Hematopoietic multipotent progenitor cell (in vitro differentiated cells): ENCODE results near the gene BPIFA2. TPM values are rescaled to one million over a fixed set of nuclear protein-coding genes. Genes with fewer than 3 reads are reported as not detected.
"Not testable (repeated sequence)": the region's sequence is repeated elsewhere in the genome, so short reads cannot be mapped to it uniquely, and the experiment has no call there.

Source experiments
- DNase-seq, 3 donors: peaks; one replicate each; pipeline ENCODE4 v3.0.0-alpha.2; 2011 to 2015; ENCODE audit warnings: low read depth in 2 of 3, low spot score in 2 of 3
- total RNA-seq: library from RNA; depleted of rRNA; stranded (reverse); fragments of >200 nt; gene quantifications from one replicate; pipeline ENCODE4 v1.2.3, GENCODE V29; 2012

Gene BPIFA2
- total RNA-seq, 1 donor = not detected

DNA sequence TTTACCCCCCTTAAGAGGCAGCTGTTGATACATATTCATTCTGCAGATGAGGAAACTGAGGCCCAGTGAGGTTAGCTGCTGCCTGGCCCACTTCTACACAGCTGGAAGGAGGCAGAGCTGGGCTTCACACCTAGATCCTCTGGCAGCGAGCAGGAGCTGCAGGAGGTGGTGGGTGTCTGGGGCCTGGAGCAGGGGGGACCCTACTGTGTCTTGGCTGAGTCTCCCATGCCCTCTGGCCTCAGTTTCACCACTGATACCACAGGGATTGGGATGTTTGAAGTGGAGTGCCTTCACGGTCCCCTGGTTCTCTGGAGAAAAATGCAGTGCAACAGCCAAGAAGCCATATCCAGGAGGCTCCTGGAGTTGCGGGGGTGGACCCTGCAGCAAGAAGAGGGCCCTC, 8.2 kb upstream of the BPIFA2 start:
- no peak for DNase-seq

DNA sequence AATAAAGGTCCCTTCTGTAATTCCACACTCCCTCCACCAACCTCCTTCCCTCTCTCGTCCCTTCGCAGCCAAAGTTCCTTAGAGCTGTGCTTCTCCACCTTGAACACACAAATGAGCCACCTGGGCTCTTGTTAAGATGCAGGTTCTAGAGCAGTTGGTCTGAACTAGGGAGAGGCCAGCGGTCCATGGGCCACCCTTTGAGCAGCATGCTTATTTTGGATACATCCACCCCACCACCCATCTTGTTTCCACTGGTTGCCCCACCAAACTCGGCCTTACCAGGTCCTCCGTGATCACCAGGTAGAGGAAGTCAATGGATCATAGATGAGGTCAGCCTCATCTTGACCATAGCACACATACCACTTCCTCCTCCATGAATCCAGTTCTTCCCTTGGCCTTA, 7.3 kb upstream of the BPIFA2 start:
- no peak for DNase-seq

DNA sequence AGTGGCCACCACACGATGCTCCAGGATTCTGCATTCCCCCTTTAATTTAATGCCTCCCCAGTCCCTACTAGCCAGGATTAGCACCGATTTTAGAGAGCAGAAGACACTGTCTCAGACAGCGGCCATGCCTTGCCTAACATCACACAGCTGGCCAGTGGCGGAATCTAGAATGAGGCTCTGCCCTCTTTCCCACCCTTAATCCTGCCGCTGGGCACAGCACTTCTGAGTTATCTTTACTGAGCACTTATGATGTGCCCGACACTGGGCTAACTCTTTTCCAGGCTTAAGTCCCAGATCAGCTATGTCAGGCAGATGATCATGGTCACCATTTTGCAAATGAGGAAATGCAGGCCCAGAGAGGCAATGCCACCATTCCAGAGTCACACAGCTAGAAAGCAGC, 5.6 kb upstream of the BPIFA2 start:
- DNase-seq = no peak

DNA sequence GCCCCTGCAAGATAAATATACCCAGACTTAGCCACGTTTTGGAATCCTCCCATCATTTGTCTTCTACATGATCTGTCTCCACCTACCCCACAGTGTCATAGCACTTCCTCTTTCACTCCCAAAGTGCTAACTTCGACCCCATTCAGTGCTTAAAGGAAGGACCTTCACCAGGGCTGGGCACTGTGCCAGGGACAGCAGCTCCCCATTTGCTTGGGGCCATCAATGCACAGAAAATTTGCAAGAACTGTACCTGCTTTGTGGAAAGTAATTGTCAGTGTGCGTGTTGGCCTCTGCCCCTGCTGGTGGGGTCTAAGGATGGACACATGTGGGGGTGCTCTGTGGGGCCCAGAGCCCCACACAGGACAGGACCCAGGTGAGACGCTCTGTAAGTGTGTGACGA, 5.2 kb upstream of the BPIFA2 start:
- DNase-seq = peak in 2 of 3 donors; percentile 6 to 52

DNA sequence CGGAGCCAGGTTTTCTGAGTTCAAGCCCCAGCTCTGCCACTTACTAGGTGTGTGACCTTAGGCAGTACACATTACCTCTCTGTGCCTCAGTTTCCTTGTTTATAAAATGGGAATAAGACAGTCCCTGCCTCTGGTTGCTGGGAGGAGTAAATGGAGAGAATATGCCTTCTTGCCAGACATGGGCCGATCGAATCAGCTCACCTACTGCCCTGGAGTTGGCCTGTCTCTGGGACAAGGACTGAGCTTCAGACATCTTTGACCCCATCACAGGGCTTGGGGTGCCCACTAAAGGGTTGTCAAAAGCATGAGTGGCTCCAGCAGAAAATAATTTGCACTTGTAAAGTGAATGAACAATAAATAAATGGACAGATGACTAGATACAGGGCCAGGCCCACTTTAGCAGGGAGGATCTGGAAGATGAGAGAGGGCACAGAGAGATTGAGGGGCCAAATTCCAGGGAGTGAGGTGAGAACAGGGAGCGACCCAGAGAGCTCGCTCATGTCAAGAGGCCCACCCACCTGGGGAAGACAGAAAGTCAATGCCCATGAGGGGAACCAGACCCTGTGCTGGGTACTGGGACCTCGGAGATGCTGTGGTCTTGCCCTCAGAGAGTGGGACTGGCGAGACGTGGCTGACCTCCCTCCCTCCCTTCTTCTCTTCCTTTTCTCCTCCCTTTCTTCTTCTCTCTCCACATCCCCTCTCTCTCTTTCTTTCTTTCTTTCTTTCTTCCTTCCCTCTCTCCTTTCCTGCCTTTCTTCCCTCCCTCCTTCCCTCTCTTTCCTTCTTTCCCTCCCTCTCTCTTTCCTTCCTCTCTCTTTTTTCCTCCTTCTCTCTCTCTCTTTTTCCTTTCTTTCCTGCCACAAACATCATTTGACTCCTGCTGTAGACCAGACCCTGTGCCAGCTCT, 3.9 kb upstream of the BPIFA2 start:
- no peak for DNase-seq

DNA sequence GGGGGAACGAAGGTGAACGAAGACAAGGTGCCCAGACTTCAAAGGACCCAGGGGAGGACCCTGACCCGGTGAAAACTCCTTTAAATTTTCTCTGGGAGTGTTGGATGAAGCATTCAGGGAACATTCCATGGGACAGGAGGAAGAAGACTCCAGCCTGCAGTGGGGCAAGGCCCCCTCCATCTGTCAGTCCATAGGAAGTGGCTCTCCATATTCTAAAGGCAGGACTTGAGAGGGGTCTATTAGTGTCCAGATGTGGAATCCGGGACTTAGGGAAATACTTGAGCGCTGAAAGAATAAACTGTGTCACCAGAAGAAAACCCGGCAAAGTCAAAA, 3.2 kb upstream of the BPIFA2 start:
- DNase-seq = no peak

DNA sequence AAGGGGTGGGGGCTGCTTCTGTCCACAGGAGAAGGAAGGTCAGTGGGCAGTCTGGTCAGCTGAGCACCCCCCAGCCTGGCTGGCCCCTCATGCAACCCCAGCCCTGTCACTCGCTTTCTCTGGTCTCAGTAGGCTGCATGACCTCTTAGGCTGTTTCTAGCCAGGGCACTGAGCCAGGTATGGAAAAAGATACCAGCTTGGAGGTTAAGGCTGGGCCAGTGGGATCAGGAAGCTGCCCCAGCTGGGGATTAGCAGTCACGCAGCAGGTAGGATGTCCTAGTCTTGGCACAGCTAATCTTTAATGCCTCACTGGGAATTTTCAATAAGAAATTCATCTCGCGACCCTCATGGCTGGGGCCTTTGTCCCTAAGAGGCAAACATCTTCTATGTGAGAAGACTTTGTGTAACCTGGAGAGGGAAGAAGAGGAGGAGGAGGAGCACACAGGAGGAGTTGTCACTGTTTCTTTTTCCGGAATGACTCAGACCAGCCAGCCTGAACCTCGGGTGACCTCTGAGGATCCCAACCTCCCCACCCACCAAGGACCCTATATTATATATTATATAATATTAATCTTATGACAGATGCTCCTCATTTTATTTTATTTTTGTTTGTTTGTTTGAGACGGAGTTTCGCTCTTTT, 2.4 kb upstream of the BPIFA2 start:
- no peak for DNase-seq

DNA sequence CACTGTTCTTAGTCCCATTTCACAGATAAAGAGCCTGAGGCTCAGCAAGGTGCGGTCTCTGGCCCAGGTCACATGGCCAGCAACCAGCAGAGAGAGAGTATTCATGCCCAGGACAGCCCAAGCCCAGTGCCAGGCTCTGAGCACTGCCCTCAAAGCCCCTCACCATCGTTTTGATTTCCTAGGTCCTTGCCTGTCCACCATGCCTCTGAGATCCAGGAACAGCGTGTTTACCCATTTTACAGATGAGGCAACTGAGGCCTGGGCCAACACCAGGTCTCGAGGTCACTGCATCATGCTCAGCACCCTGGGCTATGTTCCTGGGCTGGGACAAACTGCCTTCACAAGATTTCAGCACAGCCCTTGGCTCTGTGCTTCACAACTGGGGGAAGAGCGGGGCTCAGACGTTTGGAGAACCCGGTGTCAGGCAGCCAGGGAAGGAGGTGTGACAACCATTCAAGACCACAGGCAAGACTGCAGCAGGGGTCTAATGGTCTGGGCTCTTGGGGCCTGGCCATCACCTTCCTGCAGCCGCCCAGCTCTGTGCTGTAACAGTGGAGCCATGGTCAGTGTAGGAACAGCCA, 1.3 kb upstream of the BPIFA2 start:
- no peak for DNase-seq

DNA sequence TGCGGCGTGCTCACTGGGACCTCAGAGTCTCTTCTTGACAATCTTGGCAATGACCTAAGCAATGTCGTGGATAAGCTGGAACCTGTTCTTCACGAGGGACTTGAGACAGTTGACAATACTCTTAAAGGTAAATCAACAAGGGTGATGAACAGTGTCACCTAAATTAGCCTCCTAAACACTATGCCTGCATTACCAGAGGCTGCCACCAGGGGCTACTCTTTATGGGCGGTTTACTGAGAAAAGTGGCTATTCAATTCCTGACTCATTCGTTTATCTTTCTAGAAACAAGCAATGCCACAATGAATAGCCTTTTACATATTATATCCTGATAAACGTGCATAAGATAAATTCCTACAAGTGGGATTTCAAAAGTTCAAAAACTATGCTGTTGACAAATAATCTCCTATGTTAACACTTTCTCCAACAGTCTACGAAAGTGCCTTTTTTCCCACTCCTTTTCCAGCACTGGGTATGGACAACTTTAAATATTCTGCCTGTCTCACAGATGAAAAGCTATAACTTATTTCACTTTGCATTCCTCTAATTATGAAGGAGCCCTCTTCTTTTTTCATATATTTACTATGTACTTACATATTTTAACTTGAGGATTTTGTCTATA, 1.3 kb downstream of the BPIFA2 start:
- DNase-seq = no peak

DNA sequence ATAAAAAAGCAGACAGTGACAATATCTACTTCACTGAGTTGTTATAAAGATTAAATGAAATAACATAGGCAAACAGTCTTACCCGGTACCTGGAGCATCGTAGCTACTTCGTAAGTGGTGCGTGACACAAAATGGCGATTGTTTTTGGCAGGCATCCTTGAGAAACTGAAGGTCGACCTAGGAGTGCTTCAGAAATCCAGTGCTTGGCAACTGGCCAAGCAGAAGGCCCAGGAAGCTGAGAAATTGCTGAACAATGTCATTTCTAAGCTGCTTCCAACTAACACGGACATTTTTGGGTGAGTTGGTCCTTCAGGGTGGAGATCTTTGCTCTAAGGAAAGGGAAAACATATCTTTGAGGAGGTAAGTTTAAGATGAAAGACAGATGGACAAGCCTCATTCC, 4.8 kb downstream of the BPIFA2 start:
- no peak for DNase-seq

DNA sequence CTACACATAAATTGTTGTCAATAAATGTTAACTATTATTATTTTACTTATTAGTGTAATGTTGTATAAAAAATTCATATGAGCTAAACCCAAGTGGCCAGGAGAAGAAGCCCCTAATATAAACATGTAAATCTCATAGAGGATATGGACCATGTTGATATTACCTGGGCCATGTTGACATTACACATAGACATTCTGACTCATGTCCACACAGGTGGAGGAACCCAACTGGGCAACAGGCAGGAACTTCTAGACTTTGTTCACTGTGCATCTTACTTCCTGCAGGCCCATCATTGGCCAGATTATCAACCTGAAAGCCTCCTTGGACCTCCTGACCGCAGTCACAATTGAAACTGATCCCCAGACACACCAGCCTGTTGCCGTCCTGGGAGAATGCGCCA, 7.2 kb downstream of the BPIFA2 start:
- DNase-seq = no peak

DNA sequence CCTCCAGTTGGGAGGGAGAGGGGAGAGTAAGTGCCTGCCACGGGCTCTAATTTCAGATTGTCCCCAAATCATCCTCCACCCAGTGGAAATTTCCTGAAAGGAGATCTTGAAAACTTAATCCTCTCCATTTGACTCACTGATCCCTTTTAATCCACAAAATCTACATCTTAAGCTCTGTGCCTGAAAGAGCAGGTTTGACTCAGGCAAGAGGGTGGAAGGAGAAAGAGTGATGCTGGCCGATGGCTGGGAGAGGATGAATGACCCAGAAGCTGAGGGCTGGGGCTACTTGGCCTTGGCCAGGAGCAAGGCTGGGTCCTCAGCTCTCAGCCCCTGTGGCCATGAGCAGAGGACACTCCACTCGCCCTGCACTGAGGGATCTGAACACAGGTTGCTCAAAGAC, 8.1 kb downstream of the BPIFA2 start:
- no peak for DNase-seq

DNA sequence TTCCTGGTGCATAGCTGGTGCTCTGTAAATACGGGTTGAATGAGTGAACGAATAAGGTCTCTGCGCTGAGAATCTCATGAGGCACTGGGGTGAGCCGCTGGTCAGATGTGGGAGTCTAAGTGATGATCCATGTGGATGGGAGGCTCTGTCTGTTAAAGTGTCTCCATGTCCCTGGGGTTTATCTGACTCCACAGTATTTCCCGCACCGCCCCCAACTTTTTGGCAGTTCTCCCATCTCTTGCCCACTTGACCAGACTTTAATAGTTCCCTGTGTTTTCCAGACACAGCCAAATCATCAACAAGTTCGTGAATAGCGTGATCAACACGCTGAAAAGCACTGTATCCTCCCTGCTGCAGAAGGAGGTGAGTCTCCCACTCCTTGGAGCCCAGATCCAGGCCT, 9.9 kb downstream of the BPIFA2 start:
- DNase-seq = no peak

DNA sequence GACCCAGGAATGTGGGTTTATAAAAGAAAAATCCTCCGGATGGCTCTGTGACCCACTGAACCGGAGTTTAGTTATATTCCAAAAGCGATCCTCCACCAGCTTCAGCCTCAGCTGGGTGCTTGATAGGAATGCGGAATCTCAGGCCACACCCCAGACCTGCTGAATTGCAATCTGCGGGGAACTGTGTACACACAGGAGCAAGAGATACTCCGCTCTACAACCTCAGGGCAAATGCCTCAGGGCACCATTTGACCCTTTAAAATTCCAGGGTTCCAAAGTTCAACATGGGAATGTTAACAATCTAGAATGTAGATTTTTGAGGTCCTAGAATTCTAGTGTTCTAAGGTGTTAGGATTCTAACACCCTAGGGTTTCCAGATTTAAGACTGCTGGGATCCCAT, 10.8 kb downstream of the BPIFA2 start:
- DNase-seq = no peak

DNA sequence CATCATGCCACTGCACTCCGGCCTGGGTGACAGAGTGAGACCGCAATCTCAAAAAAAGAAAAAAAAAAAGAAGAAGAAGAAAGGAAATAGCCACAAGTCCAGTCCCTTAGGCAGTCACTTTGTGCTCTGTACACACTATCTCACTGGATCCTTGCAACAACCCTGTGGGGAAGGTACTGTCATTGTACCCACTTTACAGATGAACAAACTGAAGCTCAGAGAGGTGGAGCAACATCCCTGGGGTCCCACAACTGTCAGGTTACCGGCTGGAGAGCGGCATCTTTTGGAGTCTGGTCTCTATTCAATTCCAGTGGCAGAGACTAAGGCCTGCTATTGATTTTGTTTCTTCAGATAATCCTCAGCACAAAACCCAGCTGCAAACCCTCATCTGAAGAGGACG, 12.2 kb downstream of the BPIFA2 start:
- DNase-seq = no peak

DNA sequence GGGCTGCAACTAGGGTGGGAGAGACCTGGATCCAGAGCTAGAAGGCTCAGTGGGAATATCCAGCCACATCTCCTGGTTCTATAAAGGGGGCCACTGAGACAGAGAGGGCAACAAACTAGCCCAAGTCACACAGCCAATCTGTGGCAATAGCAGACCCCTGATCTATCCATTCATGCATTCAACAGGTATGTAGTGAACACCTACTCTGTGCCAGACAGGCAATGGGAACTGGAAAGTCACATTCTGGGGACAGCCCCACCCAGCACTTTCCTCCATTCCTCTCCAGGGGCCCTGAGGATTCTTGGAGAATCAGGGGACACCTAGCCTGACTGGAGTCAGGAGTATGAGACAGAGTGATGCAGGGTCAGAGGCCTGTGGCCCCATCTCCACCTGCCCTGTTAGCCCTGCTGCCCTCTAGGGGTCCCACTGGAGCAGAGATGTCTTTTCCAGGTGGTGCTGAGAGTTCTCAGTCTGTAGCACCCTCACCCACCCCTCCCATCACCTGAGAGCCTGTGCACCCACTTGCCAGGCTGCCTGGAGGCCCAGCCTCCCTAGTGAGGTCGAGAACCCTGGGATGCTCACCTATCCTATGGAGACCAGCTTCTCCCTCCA, 13.6 kb downstream of the BPIFA2 start:
- DNase-seq = no peak

DNA sequence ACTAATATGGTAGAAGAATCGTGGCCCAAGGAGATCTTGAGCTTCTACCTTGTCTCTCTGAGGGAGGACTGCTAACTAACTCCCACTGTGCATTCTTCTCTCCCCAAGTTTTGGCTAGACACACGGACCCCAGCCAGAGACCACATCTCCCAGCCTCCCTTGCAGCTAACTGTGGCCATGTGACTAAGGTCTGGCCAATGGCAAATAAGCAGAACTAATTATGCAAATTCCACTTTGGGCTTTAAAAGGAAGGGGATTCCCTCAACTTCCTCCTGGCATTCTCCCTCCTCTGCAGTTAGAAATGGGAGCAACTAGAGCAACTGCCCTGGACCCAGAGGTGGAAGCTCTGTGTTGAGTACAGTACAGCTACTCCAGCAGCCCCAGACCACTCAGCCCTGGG, 15.4 kb downstream of the BPIFA2 start:
- no peak for DNase-seq

DNA sequence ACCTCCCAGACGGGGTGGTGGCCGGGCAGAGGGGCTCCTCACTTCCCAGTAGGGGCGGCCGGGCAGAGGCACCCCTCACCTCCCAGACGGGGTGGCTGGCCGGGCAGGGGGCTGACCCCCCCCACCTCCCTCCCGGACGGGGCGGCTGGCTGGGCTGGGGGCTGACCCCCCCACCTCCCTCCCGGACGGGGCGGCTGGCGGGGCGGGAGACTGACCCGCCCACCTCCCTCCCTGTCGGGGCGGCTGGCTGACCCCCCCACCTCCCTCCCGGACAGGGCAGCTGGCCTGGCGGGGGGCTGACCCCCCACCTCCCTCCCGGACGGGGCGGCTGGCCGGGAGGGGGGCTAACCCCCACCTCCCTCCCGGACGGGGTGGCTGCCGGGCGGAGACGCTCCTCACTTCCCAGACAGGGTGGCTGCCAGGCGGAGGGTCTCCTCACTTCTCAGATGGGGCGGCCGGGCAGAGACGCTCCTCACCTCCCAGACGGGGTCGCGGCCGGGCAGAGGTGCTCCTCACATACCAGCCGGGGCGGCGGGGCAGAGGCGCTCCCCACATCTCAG, 17.2 kb downstream of the BPIFA2 start:
- DNase-seq = not testable (repeated sequence)

DNA sequence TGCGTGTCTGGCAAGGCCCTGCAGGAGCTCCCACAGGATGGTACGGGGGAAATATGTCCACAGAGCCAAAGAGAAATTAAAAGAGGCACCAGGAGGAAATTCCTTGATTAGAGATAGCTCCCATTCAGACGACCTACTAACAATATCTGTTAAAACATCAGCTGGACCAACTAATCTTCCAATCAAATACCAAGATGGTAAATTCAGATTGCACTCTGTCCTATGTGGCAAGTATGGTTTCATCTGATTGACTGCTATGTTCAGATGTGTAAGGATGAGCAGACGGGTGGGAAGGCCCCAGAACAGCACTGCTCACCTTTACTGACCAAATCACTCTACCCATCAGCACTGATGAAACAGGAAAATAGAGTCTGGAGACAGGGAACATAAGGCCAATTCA, 19.5 kb downstream of the BPIFA2 start:
- no peak for DNase-seq

DNA sequence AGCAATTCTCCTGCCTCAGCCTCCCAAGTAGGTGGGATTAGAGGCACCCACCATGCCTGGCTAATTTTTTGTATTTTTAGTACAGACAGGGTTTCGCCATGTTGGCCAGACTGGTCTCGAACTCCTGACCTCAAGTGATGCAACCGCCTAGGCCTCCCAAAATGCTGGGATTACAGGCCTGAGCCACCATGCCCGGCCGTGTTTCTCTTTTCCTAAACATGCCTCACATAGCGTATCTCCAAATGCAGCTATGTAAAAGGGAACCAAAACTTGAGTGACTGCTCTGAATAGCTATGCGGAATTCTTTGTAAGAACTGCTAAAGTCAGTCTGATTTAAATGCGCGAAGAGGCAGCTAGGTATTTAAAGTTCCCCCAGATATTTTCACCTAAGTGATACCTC, 20.5 kb downstream of the BPIFA2 start:
- no peak for DNase-seq

DNA sequence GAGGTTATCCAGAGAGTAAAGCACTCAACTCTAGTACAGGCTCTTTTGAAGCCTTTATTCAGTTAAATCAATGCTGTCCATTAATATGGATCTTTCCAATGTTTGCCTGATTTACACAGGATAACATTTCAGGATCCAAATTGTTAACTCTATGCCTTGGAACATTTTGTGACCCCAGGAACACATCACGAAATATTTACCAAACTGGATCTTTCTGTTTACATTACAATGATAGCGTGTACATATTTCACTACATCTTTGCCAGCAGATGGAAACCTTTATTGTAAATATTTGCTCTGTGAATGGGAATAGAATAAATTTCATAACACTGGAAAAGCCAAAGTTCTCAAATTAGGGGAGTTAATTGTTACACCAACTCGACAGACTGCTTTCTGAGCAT, 23.5 kb downstream of the BPIFA2 start:
- no peak for DNase-seq
